ENCODE results near the gene FZD4.
"Not testable (repeated sequence)": the region's sequence is repeated elsewhere in the genome, so short reads cannot be mapped to it uniquely, and the experiment has no call there.

FZD4 gene

GRCh38 chr11:86937193-86937806, 17.9 kb downstream of the FZD4 start:
- DNase-seq, result not testable (repeated sequence)

DNA sequence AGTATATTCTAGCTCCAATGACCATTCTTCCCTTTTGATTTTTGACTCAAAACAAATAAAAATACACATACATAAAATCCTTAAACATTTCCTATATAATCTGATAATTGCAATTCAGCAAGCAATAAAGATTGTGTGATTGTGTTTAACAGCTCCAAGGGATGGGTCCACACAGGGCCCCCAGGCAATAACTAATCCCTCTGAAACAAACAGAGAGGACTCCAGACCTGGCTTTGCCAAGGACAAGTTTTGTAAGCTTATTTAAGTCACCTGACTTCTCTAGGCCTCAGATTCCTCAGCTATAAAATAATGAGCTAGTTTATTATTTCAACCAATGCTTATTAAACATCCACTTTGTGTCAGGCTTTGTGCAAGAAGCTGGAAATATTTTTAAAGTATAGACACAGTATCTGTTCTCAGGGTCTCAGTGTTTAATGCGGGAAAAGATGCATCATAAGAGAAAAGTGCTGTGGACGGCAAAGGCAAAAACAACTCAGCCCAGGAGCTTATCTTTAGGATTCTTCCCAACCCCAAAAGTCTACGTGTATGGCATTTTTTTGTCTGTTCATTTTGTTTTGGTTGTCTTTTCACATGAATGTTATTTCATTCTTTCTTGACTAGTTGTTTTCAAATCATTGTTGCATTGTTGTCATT, 20.1 kb downstream of the FZD4 start:
- DNase-seq, result no peak

DNA sequence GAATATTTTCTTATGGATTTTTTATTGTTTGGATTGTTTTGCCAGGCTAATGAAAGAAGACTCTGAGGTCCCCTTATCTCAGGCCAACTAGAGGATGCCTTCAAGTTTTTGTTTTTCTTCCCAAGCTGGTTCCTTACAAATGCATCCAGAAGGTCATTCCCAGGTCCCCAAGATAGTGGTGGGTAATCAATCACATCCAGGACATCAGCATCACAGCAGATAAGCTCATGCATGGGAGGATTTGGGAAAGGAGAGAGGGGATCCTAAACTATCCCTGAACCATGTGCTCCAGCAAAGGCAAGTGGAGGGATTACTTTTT, 20.7 kb downstream of the FZD4 start:
- no peak for DNase-seq

DNA sequence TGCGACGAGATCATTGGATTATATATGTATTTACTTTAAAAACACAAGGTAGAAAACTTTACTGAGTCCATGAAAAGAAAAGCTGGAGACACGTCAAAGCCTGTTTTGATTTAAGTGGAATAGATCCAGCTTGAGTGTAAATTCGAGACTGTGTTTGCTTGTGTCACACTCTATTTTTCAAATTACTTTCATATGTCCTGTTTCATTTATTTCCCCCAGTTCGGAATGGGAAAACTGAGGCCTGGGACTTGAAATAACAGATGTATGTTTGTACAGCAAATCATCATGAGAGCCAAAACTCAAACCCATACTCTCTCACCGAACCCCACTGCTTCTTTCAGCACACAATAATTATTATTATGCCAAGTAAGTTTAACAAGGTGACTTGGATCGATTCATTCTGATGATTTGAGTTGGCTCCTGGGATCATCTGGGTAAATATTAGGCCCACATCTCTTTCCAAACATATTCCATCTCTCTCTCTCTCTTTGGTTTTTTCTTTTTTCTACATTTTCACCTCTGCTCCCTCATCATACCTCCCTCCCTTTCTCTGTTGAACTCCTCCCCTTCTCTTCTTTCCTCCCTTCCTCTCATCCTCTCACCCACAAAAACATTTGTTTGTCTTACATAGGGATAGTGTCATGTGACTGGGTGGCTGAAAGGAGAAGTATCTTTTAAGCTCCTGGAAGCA, 21.2 kb downstream of the FZD4 start:
- no peak for DNase-seq

DNA sequence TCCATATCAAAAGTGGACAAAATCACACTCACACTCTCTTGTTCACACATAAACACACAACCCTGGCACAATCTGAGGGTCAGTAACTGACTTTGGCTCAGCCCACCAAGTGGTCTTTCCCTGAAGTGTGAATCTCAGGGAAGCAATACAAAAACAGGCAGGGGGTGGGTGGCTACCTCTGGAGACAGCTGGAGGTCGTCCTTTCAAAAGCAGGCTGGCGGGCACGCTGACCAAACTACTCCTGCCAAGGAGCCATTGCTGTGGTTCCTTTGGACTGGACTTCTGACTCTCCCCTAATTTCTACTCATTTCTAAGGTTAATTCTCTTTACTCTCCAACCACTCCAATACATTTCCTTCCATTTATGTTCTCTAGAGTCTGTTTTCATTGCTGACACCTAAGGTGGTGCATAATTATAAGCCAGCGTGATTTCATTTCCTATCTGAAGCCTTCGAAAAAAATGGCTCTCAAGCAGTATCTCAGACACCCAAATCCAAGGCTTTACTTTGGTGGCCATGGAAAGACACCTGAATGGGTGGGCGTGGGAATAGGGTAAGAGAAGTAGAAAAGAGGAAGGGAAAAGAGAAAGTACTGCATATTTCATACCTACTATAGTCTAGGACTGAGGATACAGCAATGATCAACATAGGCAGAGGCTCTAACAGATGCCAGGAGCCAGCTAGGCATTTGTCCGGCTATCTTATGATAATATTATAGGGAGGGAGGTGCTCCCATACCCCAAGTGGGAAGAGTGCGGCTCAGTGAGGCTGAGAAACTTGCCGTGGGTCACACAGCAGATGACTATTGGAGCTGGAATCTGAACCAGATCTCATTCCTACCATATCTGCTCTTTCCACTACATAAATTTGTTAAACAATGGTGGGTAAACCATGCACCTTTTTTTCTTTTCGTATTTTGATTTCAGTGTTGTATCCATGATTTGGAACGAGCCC, 22.0 kb downstream of the FZD4 start:
- DNase-seq, result no peak

DNA sequence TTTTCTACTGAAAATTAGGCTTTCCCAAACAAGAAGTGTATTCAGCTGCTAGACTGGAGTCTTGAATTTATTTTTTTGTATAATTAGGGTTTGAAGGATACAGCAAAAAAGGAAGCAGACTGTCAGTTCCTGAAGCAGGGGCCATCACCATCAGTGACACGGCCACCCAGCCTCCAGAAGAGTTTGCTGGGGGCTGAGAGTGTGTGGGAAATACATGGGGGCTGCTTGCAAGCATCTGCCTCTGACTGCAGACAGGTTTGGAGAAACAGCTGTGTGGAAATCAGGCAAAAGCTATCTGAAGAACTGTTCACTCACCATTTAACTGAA, 23.0 kb downstream of the FZD4 start:
- DNase-seq, result no peak

- no peak for DNase-seq
Measured at GRCh38 chr11:86931548-86932258, 23.5 kb downstream of the FZD4 start.

GRCh38 chr11:86930957-86931547, 24.1 kb downstream of the FZD4 start:
- DNase-seq, result no peak

GRCh38 chr11:86926975-86927374, 28.2 kb downstream of the FZD4 start:
- no peak for DNase-seq

DNA sequence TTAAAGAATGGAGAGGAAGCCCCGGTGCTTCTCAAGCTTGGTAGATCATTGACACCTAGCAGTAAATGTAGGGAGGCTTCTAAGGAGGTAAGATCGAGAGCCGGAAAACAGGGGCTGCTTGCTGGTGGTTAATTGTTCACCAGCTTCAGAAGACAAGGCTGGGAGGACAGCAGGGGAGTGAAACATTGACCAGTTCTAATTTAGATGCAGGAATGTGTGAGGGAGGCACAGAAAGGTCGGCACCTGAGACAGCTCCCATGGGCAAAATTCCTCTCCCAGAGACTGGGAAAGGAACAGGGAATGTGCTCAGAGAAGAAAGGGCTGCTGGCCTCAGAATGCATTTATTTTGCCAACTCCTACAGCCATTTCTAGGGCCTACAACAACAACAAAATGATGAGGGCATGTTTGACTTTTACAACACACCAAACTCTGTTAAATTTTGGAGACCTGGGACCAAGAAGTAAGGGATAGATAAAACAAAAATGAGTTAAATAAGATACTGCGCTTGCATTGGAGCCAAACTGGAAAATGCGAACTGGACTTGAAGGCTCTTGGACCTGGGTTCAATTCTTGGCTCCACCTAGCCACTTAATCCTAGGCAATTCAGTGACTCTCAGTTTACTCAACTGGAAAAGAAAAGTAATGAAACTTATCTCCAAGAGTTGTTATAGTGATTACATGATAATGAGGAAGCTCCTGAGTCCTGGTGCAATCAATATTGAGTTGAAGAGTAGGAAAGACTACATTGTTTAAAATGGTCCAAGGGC, 31.0 kb downstream of the FZD4 start:
- no peak for DNase-seq

- no peak for DNase-seq
Measured at GRCh38 chr11:86922225-86922624, 33.0 kb downstream of the FZD4 start.

GRCh38 chr11:86919557-86920210, 35.5 kb downstream of the FZD4 start:
- no peak for DNase-seq

DNA sequence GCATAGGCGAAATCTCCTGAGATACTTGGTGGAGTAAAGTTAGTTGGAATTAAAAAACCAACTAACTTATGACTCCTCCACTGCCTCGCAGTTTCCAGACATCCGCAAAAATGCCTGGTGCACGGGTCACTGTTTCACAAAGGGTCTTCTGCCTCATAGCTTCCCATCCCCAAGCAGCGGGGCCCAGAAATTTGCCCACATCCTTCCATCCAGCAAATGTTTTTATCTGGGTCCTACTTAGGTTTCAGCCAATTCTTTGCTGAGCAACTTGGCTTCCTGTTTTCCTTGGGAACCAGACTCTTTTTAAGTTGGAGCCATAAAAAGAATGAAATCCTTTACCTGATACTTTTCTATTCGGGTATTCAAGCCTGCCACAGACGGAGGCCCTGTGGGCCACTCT, 36.2 kb downstream of the FZD4 start:
- DNase-seq, result no peak

DNA sequence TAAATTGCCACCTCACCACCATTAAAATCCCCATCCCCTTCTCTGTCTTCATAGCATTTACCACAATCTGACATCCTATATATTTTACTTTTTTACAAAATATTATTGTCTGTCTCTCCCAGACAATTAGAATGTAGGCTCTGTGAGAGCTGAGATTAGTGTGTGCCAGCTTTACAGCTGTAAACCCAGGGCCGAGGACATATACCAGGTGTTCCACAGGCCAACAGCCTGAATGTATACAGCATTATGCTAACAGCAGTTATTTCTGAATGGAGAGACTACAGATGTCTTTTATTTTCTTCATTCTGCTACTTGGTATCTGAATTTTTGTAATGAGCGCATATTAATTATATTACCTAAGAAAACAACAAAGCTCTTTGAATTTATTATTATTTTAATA, 36.7 kb downstream of the FZD4 start:
- no peak for DNase-seq

- DNase-seq, result no peak
Measured at GRCh38 chr11:86917589-86917988, 37.6 kb downstream of the FZD4 start.

- DNase-seq, result no peak
Measured at GRCh38 chr11:86916330-86916729, 38.9 kb downstream of the FZD4 start.

DNA sequence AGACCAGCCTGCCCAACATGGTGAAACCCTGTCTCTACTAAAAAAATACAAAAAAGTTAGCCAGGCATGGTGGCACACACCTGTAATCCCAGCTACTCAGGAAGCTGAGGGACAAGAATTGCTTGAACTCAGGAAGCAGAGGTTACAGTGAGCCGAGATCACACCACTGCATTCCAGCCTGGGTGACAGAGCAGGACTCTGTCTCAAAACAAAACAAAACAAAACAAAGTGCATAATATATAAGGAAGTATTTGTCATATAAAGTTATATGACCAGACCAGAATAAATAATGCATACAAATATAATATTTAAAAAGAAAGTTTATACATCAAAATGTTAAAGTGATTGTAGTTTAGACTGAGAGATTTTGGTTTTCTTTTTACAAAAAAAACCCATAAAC, 39.3 kb downstream of the FZD4 start:
- not testable (repeated sequence) for DNase-seq

DNA sequence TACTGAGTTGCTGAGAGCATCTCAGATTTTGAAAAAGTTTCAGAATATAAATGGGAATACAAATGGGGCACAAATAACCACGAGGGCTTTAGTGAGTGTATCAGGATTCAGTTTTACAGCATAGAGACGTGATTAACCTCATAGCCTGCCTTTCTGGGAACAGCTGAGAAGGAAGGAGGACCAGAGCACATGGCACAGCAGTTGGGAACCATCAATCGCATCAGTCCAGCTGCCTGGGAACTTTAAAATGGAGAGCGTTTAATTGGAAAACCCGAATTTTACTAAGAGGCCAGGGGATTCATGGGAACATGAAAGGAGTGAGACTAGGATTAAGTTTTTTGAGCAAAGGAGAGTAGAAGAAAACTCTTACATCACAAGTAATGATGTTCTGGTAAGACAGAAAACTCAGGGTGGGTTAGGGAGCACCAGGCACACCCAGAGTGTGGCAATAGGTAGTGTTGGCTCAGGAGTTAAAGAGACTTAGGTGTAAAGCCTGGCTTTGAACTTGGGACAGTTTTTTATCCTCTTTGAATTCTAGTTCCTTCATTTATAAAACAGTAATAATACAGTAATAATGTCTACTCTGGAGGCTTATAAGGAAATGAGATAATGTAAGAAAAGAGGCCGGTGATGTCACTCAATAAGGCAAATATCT, 40.2 kb downstream of the FZD4 start:
- DNase-seq, result no peak

DNA sequence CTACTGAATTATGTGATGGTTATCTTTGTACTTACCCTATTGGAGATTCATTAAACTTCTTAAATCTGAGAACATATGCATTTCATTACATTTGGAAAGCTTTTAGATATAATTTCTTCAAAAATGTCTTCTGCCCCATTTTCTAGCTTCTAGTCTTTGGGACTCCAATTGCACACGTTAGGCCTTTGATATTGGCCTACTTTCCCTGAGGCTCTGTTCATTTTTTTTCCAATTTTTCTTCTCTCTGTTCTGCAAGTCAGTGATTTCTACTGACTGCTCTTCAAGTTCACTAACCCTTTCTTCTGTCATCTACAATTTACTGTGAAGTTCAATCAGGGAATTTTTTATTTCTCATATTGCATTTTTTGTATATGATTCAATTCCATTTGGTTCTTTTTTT, 43.0 kb downstream of the FZD4 start:
- DNase-seq, result no peak

- DNase-seq, result no peak
Measured at GRCh38 chr11:86910592-86910991, 44.6 kb downstream of the FZD4 start.

DNA sequence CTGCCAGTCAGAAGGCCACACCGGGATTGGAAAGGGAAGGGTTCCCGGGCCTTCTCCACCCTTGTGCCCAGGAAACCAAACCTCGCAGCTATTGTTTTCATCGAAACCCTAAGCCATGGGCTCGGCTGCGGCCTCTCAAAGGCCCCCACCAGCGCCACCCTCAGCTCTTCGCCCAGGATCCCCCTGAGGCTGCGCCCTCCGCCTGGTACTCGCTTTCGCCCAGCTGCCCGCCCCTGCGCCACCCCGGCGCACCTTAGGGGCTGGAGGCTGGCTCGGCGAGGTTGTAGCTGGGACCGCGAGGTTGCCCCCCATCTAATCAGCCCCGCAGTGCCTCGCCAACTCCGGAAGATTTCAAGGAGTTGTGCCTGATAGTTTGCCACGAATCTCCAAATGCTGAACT, 49.0 kb downstream of the FZD4 start:
- no peak for DNase-seq

Data from NCI-H1436 treated with DMSO at 0.1 percent for 48 hours (cell line).